Right renal pelvis (tissue), 4 donors: Measurements from ENCODE around the gene ZNF138. TPM values are rescaled to one million over a fixed set of nuclear protein-coding genes. Genes with fewer than 3 reads are reported as not detected.
"Not testable (repeated sequence)": the region's sequence is repeated elsewhere in the genome, so short reads cannot be mapped to it uniquely, and the experiment has no call there.

Experiments used
- DNase-seq, 4 donors: peaks; one replicate each; pipeline ENCODE4 v3.0.0-alpha.2; 2013; ENCODE audit warnings: low read depth in 4 of 4, low spot score in 3 of 4, missing footprints in 1 of 4
- polyA plus RNA-seq, 4 donors: library from polyadenylated mRNA; unstranded; fragments of 120-200 nt; gene quantifications; one replicate each; pipeline ENCODE4 v1.2.1, GENCODE V29; 2013; ENCODE audit not compliant: insufficient read length in 4 of 4

The ZNF138 gene
- polyA plus RNA-seq = 10 to 100 TPM; 13.4 to 22.0 (median 19.4) TPM

- DNase-seq = peak; percentile 87 to 95 (median 91)
Measured at GRCh38 chr7:64794171-64794844, at the start of gene ZNF138. ZNF138 (plus strand) TSS chr7:64794428; CDS start chr7:64794569, 141 bp downstream.

- DNase-seq = no peak
Measured at GRCh38 chr7:64744680-64745079, 49.5 kb upstream of the ZNF138 start.

GRCh38 chr7:64747802-64748201, 46.4 kb upstream of the ZNF138 start:
- DNase-seq = no peak

GRCh38 chr7:64753032-64753431, 41.2 kb upstream of the ZNF138 start:
- no peak for DNase-seq

- DNase-seq = no peak
Measured at GRCh38 chr7:64755865-64756264, 38.4 kb upstream of the ZNF138 start.

- DNase-seq = peak in 1 of 4 donors; percentile 4
Measured at GRCh38 chr7:64758151-64758550, 36.1 kb upstream of the ZNF138 start.

GRCh38 chr7:64768824-64769223, 25.4 kb upstream of the ZNF138 start:
- DNase-seq = no peak

GRCh38 chr7:64774204-64774842, 19.9 kb upstream of the ZNF138 start:
- no peak for DNase-seq

GRCh38 chr7:64775289-64775688, 18.9 kb upstream of the ZNF138 start:
- no peak for DNase-seq

GRCh38 chr7:64784842-64785241, 9.4 kb upstream of the ZNF138 start:
- not testable (repeated sequence) for DNase-seq

- DNase-seq = no peak
Measured at GRCh38 chr7:64787295-64787694, 6.9 kb upstream of the ZNF138 start.

GRCh38 chr7:64789241-64789640, 5.0 kb upstream of the ZNF138 start:
- not testable (repeated sequence) for DNase-seq

- no peak for DNase-seq
Measured at GRCh38 chr7:64793106-64793755, 997 bp upstream of the ZNF138 start.

- DNase-seq = no peak
Measured at GRCh38 chr7:64795176-64795575, 948 bp downstream of the ZNF138 start.

- DNase-seq = not testable (repeated sequence)
Measured at GRCh38 chr7:64799169-64799568, 4.9 kb downstream of the ZNF138 start.

- no peak for DNase-seq
Measured at GRCh38 chr7:64802699-64803098, 8.5 kb downstream of the ZNF138 start.

GRCh38 chr7:64807731-64808365, 13.6 kb downstream of the ZNF138 start:
- no peak for DNase-seq

GRCh38 chr7:64811767-64812166, 17.5 kb downstream of the ZNF138 start:
- DNase-seq = no peak

- no peak for DNase-seq
Measured at GRCh38 chr7:64830926-64831325, 36.7 kb downstream of the ZNF138 start.

GRCh38 chr7:64832136-64832535, 37.9 kb downstream of the ZNF138 start:
- no peak for DNase-seq

- DNase-seq = no peak
Measured at GRCh38 chr7:64834989-64835388, 40.8 kb downstream of the ZNF138 start.
